H1 (cell line): ENCODE data around the gene DACT3.

Source experiments
- BCL11A ChIP-seq, 2 experiments: IDR thresholded peaks; one replicate each; pipeline ENCODE4 v1.6.1; 2011; ENCODE audit warnings: low read depth in 2 of 2, low read length in 2 of 2, mild to moderate bottlenecking in 2 of 2
- CTCF ChIP-seq, 3 experiments: IDR thresholded peaks; 1 replicate in 2 of 3; 2 replicates in 1 of 3; pipeline versions ENCODE4 v1.5.1 to v1.6.1; 2011; ENCODE audit warnings: low read length in 3 of 3, mild to moderate bottlenecking in 3 of 3, inconsistent platforms in 2 of 3, low read depth in 1 of 3, moderate library complexity in 1 of 3; ENCODE audit not compliant: insufficient read depth in 1 of 3; ENCODE audit errors: control extremely low read depth in 1 of 3
- EP300 ChIP-seq, 2 experiments: IDR thresholded peaks; 1 replicate in 1 of 2; 2 replicates in 1 of 2; pipeline ENCODE4 v1.6.1; 2011 to 2012; ENCODE audit warnings: low read depth in 2 of 2, low read length in 2 of 2, mild to moderate bottlenecking in 2 of 2, borderline replicate concordance in 1 of 2, inconsistent platforms in 1 of 2, moderate library complexity in 1 of 2
- EZH2 ChIP-seq: fragments of 200-600 bp; sonication (generic); IDR thresholded peaks from 2 replicates; pipeline ENCODE4 v1.7.1; 2012; ENCODE audit warnings: low read depth, mild to moderate bottlenecking, moderate library complexity, low read length, inconsistent platforms; ENCODE audit not compliant: severe bottlenecking
- JUN ChIP-seq: IDR thresholded peaks from 2 replicates; pipeline ENCODE4 v1.6.1; 2011; ENCODE audit warnings: low read depth, mild to moderate bottlenecking, improper control_type of control experiment, low read length
- JUND ChIP-seq: IDR thresholded peaks from 2 replicates; pipeline ENCODE4 v1.6.1; 2011; ENCODE audit warnings: mild to moderate bottlenecking, improper control_type of control experiment, low read length
- KDM1A ChIP-seq: fragments of 200-600, 300-600 bp; sonication (generic); IDR thresholded peaks from 2 replicates; pipeline ENCODE4 v1.7.1; 2016; ENCODE audit warnings: mild to moderate bottlenecking, low read length, borderline replicate concordance
- POLR2A ChIP-seq, 2 experiments: IDR thresholded peaks; 1 replicate in 1 of 2; 2 replicates in 1 of 2; pipeline ENCODE4 v1.6.1; 2011; ENCODE audit warnings: low read depth in 2 of 2, low read length in 2 of 2, mild to moderate bottlenecking in 2 of 2; ENCODE audit errors: control extremely low read depth in 1 of 2
- POLR2AphosphoS5 ChIP-seq: IDR thresholded peaks from 2 replicates; pipeline ENCODE4 v1.6.1; 2011; ENCODE audit warnings: low read depth, low read length
- RBBP5 ChIP-seq: IDR thresholded peaks from 2 replicates; pipeline ENCODE4 v1.7.1; 2012; ENCODE audit warnings: low read depth, mild to moderate bottlenecking, inconsistent platforms, low read length, moderate library complexity, borderline replicate concordance
- TAF1 ChIP-seq: IDR thresholded peaks from 2 replicates; pipeline ENCODE4 v1.6.1; 2011; ENCODE audit warnings: mild to moderate bottlenecking, low read depth, low read length
- TBP ChIP-seq: IDR thresholded peaks from 2 replicates; pipeline ENCODE4 v1.6.1; 2011; ENCODE audit warnings: low read depth, low read length, improper control_type of control experiment
- TF ChIP-seq, protein P1 (sequence below): IDR thresholded peaks from 2 replicates; pipeline ENCODE4 v1.6.1; 2012; ENCODE audit warnings: inconsistent platforms

DNA sequence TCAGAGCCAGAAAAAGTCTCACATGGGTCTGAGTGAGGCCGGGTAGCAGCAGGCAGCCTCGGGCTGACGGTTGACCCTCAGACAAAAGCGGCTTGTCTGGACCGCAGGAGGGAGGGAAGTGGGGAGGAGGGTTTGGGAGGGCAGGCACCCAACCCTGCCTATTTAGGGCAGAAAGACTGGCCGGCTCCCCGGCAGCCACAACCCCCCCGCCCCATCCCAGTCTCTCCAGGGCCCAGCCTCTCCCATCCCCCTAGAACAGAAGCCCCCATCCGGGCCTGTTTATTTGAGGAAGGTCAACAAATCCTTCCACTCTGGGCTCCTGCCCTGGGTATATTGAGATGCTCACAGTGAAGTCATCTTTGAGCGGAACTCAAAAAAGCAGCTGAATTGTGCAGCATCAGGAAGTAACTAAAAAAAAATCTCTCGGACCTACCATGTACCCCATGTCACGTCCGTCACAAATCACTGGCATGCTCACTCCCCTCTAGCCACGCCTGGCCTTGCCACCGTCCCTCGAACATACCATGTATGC lies 6.3 kb downstream of the DACT3 start:
- no peak for TF ChIP-seq CTCF (IDR thresholded peaks at IDR 0.05; ENCODE audit: control extremely low read depth in 1 of 3, insufficient read depth in 1 of 3, low read depth in 1 of 3, low read length in 3 of 3)
- no peak for TF ChIP-seq POLR2A (IDR thresholded peaks at IDR 0.05; ENCODE audit: control extremely low read depth in 1 of 2, low read depth in 2 of 2, low read length in 2 of 2)
- no peak for TF ChIP-seq EP300 (IDR thresholded peaks at IDR 0.05; ENCODE audit: borderline replicate concordance in 1 of 2, low read depth in 2 of 2, low read length in 2 of 2)
- no peak for TF ChIP-seq KDM1A
- TF ChIP-seq RBBP5 = no peak
- TF ChIP-seq BCL11A (IDR thresholded peaks at IDR 0.05; ENCODE audit: low read depth in 2 of 2, low read length in 2 of 2) = no peak
- TF ChIP-seq TAF1 = no peak
- TF ChIP-seq JUND = no peak
- no peak for TF ChIP-seq JUN
- no peak for TF ChIP-seq EZH2
- TF ChIP-seq TBP = no peak
- TF ChIP-seq POLR2AphosphoS5 = no peak
- TF ChIP-seq, protein P1, sequence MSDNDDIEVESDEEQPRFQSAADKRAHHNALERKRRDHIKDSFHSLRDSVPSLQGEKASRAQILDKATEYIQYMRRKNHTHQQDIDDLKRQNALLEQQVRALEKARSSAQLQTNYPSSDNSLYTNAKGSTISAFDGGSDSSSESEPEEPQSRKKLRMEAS = no peak
